T-helper 1 cell treated with Interleukin-12 subunit alpha and Interleukin-12 subunit beta and Interleukin-4 antibody, amounts not matched to agents 30 μg/mL and 1 μg/mL, for 36 hours (primary cell): ENCODE results near the gene S100A10.

Source experiments
- H3K27ac Mint-ChIP-seq: one replicate; pipeline ENCODE4 v1.8.0; 2021; ENCODE audit warnings: mild to moderate bottlenecking, mixed read lengths
- H3K27me3 Mint-ChIP-seq: one replicate; pipeline ENCODE4 v1.8.0; 2021; ENCODE audit warnings: low read depth, mixed read lengths
- H3K36me3 Mint-ChIP-seq: one replicate; pipeline ENCODE4 v1.8.0; 2021; ENCODE audit warnings: low read depth, mixed read lengths
- H3K4me1 Mint-ChIP-seq: one replicate; pipeline ENCODE4 v1.8.0; 2021; ENCODE audit warnings: low read depth, mixed read lengths
- H3K4me3 Mint-ChIP-seq: one replicate; pipeline ENCODE4 v1.8.0; 2021; ENCODE audit warnings: mild to moderate bottlenecking, moderate library complexity, mixed read lengths
- H3K9me3 Mint-ChIP-seq: one replicate; pipeline ENCODE4 v1.8.0; 2021; ENCODE audit warnings: mixed read lengths

S100A10 gene

GRCh38 chr1:152000964-152001630 lies 7.4 kb upstream of the S100A10 start:
- peaks cover 11% of the 10 kb centered on the region for H3K4me1 Mint-ChIP-seq

GRCh38 chr1:151998611-151999362 lies 5.1 kb upstream of the S100A10 start:
- H3K9me3 Mint-ChIP-seq: no peaks in the 10 kb centered on the region
- peaks cover 19% of the 10 kb centered on the region for H3K27me3 Mint-ChIP-seq
- peaks cover 19% of the 10 kb centered on the region for H3K4me1 Mint-ChIP-seq

More at GRCh38 chr1:152000964-152001630, 7.4 kb upstream of the S100A10 start:
- no peaks in the 10 kb centered on the region for H3K36me3 Mint-ChIP-seq
- H3K4me3 Mint-ChIP-seq: no peak overlapping the region
- H3K27me3 Mint-ChIP-seq: peaks cover 37% of the 10 kb centered on the region
- no peaks in the 10 kb centered on the region for H3K9me3 Mint-ChIP-seq
- no peak overlapping the region for H3K27ac Mint-ChIP-seq

GRCh38 chr1:151997284-151997570 lies 3.6 kb upstream of the S100A10 start:
- Mint-ChIP-seq H3K4me3 (no peak overlapping the region), H3K27ac (no peak overlapping the region)

More at GRCh38 chr1:151998611-151999362, 5.1 kb upstream of the S100A10 start:
- H3K36me3 Mint-ChIP-seq: no peaks in the 10 kb centered on the region
- H3K4me3 Mint-ChIP-seq: no peak overlapping the region
- no peak overlapping the region for H3K27ac Mint-ChIP-seq

GRCh38 chr1:151995774-151996173 lies 2.1 kb upstream of the S100A10 start:
- Mint-ChIP-seq H3K4me1 (peaks cover 37% of the 10 kb centered on the region), H3K4me3 (no peak overlapping the region), H3K9me3 (no peaks in the 10 kb centered on the region), H3K27me3 (peaks cover 9% of the 10 kb centered on the region), H3K36me3 (peaks cover 9% of the 10 kb centered on the region), H3K27ac (no peak overlapping the region)

More at GRCh38 chr1:151997284-151997570, 3.6 kb upstream of the S100A10 start:
- peaks cover 6% of the 10 kb centered on the region for H3K36me3 Mint-ChIP-seq
- H3K27me3 Mint-ChIP-seq: peaks cover 9% of the 10 kb centered on the region
- H3K9me3 Mint-ChIP-seq: no peaks in the 10 kb centered on the region
- H3K4me1 Mint-ChIP-seq: peaks cover 24% of the 10 kb centered on the region

- Mint-ChIP-seq H3K27ac (peak overlapping the region; percentile 14), H3K9me3 (no peaks in the 10 kb centered on the region), H3K4me3 (peak overlapping the region; percentile 73), H3K36me3 (peaks cover 9% of the 10 kb centered on the region), H3K4me1 (peaks cover 44% of the 10 kb centered on the region), H3K27me3 (peaks cover 9% of the 10 kb centered on the region)
These were observed 1.3 kb upstream of the S100A10 start for GRCh38 chr1:151994956-151995355.

DNA sequence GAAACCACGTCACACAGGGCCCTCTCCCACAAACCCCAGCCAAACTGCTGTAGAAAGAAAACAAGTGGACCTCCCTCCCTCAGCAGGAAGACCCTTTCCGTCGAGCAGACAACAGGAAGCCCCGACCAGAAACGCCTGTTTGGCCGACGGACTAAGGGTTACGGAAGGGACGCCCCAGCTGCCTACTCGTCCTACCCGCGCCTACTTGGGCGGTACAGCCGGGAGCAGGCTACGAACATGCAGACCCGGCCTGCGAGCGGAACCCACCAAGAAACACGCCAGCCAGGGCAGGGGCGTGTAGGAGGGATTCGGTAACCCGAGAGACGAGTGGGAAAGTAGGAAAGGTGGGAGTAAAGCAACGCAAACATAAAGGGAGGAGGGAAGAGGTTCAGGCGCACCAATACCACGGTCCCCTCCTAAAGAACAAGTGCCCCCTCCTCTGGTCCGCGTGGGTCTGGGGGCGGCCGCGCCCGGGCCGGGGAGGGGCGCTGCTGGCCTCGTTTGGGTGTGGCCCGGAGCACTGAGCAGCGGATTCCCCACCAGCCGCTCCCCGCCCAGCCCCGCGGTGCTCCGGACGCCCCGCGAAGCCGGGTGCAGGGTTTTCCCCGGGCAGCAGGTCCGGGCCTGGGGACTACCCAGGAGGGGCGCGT lies 450 bp downstream of the S100A10 start:
- Mint-ChIP-seq H3K27me3 (no peaks in the 10 kb centered on the region), H3K4me1 (peaks cover 59% of the 10 kb centered on the region), H3K36me3 (peaks cover 15% of the 10 kb centered on the region), H3K9me3 (no peaks in the 10 kb centered on the region), H3K27ac (peak overlapping the region; percentile 96), H3K4me3 (peak overlapping the region; percentile 97)

- Mint-ChIP-seq H3K4me1 (peaks cover 63% of the 10 kb centered on the region), H3K4me3 (peak overlapping the region; percentile 97), H3K27ac (peak overlapping the region; percentile 96), H3K9me3 (no peaks in the 10 kb centered on the region), H3K27me3 (no peaks in the 10 kb centered on the region), H3K36me3 (peaks cover 15% of the 10 kb centered on the region)
These were observed 1.2 kb downstream of the S100A10 start for GRCh38 chr1:151992303-151993083.

GRCh38 chr1:151991663-151992302 lies 1.9 kb downstream of the S100A10 start:
- Mint-ChIP-seq H3K4me1 (peaks cover 60% of the 10 kb centered on the region), H3K9me3 (no peaks in the 10 kb centered on the region), H3K4me3 (peak overlapping the region; percentile 97), H3K36me3 (peaks cover 17% of the 10 kb centered on the region), H3K27me3 (no peaks in the 10 kb centered on the region), H3K27ac (no peak overlapping the region)

GRCh38 chr1:151990856-151991198 lies 2.8 kb downstream of the S100A10 start:
- H3K36me3 Mint-ChIP-seq: peaks cover 25% of the 10 kb centered on the region
- H3K27me3 Mint-ChIP-seq: no peaks in the 10 kb centered on the region
- H3K4me1 Mint-ChIP-seq: peaks cover 65% of the 10 kb centered on the region
- H3K27ac Mint-ChIP-seq: no peak overlapping the region
- no peak overlapping the region for H3K4me3 Mint-ChIP-seq
- no peaks in the 10 kb centered on the region for H3K9me3 Mint-ChIP-seq

- Mint-ChIP-seq H3K27ac (peak overlapping the region; percentile 42), H3K36me3 (peaks cover 30% of the 10 kb centered on the region), H3K27me3 (no peaks in the 10 kb centered on the region), H3K4me3 (peak overlapping the region; percentile 36), H3K9me3 (no peaks in the 10 kb centered on the region), H3K4me1 (peaks cover 69% of the 10 kb centered on the region)
These were observed 3.4 kb downstream of the S100A10 start for GRCh38 chr1:151990058-151990855.

DNA sequence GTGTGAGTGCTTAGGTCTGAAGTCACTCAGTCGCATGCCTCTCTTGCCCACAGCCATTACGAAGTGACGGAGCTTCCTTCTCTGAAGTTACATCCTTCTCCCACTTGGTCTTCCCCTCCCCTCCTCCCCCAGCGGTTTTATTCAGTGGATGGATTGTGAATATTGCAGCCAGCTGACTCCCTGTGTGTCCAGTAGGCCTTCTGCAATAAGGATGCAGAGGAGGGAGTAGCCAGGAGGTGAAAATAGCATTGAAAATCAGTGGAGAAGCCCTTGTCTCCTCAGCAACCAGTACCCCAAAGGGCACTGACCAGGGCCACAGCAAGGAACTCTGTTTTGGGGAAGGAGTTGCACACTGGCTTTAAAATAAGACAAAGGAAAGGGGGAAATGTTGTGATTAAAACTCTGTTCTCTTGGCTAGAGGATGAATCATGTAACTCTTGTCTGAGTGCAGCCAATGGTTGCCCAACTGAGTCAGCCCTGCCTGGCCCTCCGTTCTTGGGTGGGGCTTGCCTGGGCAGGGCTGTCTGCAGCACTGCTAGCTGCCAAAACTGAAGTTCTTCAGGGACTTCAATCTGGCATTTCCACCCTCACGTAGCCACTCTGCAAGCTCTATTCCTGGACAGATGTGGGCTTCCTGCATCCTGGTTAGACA lies 4.3 kb downstream of the S100A10 start:
- Mint-ChIP-seq H3K27ac (no peak overlapping the region), H3K36me3 (peaks cover 39% of the 10 kb centered on the region), H3K9me3 (no peaks in the 10 kb centered on the region), H3K27me3 (no peaks in the 10 kb centered on the region), H3K4me3 (peak overlapping the region; percentile 27), H3K4me1 (peaks cover 74% of the 10 kb centered on the region)

DNA sequence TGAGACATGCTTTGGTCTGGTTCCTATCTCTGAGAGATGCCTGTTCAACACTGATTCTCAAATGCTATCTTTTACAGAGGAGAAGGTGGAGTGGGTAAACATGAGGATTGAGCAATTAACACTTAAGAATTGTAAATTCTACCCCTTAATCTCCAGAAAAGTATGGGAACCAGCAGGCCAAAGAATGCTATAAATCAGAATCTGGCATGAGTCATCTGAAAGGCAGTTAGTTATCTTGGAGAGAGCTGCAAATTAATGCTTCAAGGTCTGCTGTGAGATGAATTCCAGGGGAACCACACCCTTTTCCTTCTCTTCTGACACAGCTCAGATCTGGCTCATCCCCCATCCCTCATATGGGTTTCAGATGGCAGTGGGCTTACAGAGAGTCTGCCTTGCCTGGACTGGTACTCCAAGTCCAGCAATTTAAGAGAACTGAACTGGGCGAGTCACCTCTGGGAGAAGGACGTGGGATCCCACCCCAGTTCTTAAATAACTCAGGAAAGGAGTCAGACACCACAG lies 5.2 kb downstream of the S100A10 start:
- peaks cover 48% of the 10 kb centered on the region for H3K36me3 Mint-ChIP-seq
- peak overlapping the region; percentile 6 for H3K4me3 Mint-ChIP-seq
- peaks cover 81% of the 10 kb centered on the region for H3K4me1 Mint-ChIP-seq
- no peak overlapping the region for H3K27ac Mint-ChIP-seq
- no peaks in the 10 kb centered on the region for H3K27me3 Mint-ChIP-seq
- H3K9me3 Mint-ChIP-seq: no peaks in the 10 kb centered on the region
